Spinal cord (tissue), 10 donors: ENCODE measurements around the gene ADRM1. TPM values are rescaled to one million over a fixed set of nuclear protein-coding genes. Genes with fewer than 3 reads are reported as not detected.
A peak's percentile ranks its signal among the peaks of the same experiment; 100 is the strongest.

ENCODE experiments used
- DNase-seq, 6 donors: peaks; one replicate each; pipeline versions ENCODE4 v3.0.0 to v3.0.0-alpha.2; 2013 to 2015; ENCODE audit warnings: low spot score in 6 of 6, low read depth in 4 of 6
- H3K27ac ChIP-seq: one replicate; pipeline ENCODE4 v1.5.1; 2013; ENCODE audit warnings: low read depth, low read length, control low read depth
- H3K27me3 ChIP-seq: one replicate; pipeline ENCODE4 v1.6.1; 2013; ENCODE audit warnings: low read length; ENCODE audit not compliant: control insufficient read depth, insufficient read depth
- H3K36me3 ChIP-seq: one replicate; pipeline ENCODE4 v1.6.1; 2013; ENCODE audit warnings: low read length; ENCODE audit not compliant: control insufficient read depth, insufficient read depth
- H3K4me1 ChIP-seq: one replicate; pipeline ENCODE4 v1.6.1; 2013; ENCODE audit warnings: low read length; ENCODE audit not compliant: control insufficient read depth, insufficient read depth
- H3K4me3 ChIP-seq: one replicate; pipeline ENCODE4 v1.5.1; 2013; ENCODE audit warnings: low read depth, low read length, control low read depth
- H3K9me3 ChIP-seq: one replicate; pipeline ENCODE4 v1.6.1; 2013; ENCODE audit warnings: low read length; ENCODE audit not compliant: control insufficient read depth, insufficient read depth
- WGBS: methylation state at CpG from one replicate; pipeline ENCODE4 v1.1.5; 2013; ENCODE audit warnings: missing lambda C conversion rate; ENCODE audit not compliant: insufficient coverage; 5-methylcytosine and 5-hydroxymethylcytosine counted together
- polyA plus RNA-seq, 2 donors: library from polyadenylated mRNA; unstranded; fragments of 120-200 nt; gene quantifications; one replicate each; pipeline ENCODE4 v1.2.1, GENCODE V29; 2013; ENCODE audit not compliant: insufficient read length in 2 of 2
- total RNA-seq, 2 donors: library from RNA; depleted of rRNA in 1 of 2; stranded (reverse); fragments of 120-200 nt in 1 of 2; fragments of >200 nt in 1 of 2; gene quantifications; one replicate each; pipeline versions ENCODE4 v1.2.3 to v1.2.4, GENCODE V29; 2013 to 2014
- donor health status: healthy.

ADRM1 gene
- total and polyA plus RNA-seq, 4 donors = 33.7 to 86.1 (median 80.3) TPM

DNA sequence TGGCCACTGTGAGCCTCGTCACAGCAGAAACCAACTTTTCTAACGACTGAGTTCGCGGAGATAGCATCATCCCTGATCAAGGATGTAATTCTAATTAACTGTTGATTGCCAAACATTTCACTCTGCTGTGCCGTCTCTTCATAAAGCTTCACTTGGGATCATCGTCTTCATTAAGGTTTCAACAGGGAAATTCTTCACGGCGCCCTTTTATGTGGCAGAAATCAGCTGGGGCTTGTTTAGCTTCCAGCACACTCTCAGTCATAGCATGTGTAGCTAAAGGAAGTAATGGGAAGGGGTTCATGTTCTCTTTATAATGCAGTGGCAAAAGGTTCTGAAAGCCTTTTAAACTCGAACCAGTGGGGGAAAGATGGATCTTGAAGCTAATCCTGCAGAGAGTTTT lies 8.9 kb upstream of the ADRM1 start:
- no peaks in the 10 kb centered on the region for H3K9me3 ChIP-seq
- no peak overlapping the region for H3K27ac ChIP-seq
- DNase-seq = peak in 2 of 6 donors; percentile 20 to 83
- H3K4me3 ChIP-seq = no peak overlapping the region
- peaks cover 8% of the 10 kb centered on the region for H3K4me1 ChIP-seq
- peaks cover 75% of the 10 kb centered on the region for H3K36me3 ChIP-seq
- H3K27me3 ChIP-seq = no peaks in the 10 kb centered on the region
- 41% methylated on average over 2 of the region's 9 CpGs for WGBS

DNA sequence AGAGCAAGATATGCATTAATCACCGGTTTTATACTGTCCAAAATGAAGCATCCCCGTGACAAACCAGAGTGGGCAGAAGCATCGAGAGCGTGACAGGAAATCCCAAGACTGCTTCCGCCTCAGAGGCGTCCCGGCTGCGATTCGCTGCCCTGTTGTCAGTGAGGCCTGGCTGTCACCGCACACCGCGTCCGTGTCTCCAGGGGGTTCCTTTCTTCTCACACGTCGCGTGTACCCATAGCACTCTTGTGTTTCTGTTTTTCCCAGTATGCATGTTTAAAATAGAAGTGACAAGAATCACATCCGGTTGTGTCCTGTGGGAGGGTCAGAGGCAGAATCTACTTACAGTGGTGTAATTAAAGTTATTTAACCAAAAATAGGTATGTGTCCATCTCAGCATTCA lies 8.3 kb upstream of the ADRM1 start:
- whole genome bisulfite sequencing = 72% methylated on average over 9 of the region's 17 CpGs
- Histone ChIP-seq H3K4me1 (peaks cover 8% of the 10 kb centered on the region), H3K36me3 (peaks cover 75% of the 10 kb centered on the region), H3K27ac (no peak overlapping the region), H3K27me3 (no peaks in the 10 kb centered on the region), H3K9me3 (no peaks in the 10 kb centered on the region), H3K4me3 (no peak overlapping the region)
- DNase-seq = no peak

DNA sequence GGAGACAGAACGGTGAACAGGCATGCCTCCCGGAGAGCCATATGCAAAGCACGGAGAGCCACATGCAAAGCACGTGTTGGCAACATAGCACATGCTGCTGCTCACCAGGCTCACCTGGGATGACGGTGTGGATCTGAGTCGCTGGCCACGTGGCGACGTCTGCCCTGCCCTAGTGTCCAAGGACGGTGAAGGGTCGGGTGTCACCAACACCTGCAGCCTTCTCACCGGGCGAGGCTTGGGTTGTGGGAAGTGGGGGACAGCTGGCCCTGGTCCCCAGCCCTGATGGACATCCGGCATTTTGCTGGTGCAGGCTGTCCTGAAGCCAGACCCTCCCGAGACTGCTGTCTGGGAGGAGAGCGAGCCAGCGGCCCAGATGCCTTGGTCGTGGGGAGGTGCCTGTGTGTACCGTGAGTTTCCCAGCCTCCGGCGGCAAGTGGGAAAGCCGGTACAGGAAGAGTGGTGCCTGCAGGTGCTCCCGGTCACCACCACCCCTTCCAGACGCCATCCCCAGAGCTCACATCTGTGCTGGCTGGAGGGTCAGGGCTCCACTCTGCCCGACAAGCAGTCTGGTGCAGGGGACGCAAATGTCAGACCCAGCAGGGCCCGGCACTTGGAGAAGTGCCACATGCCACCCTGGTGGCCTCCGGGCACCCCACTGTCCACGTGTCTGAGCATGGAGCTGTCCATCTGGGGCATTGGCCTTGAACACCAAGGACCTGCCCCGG lies 5.9 kb upstream of the ADRM1 start:
- Histone ChIP-seq H3K36me3 (peaks cover 71% of the 10 kb centered on the region), H3K4me1 (peaks cover 16% of the 10 kb centered on the region), H3K27me3 (no peaks in the 10 kb centered on the region), H3K9me3 (no peaks in the 10 kb centered on the region), H3K27ac (no peak overlapping the region), H3K4me3 (no peak overlapping the region)
- WGBS = 92% methylated on average over 30 of the region's 30 CpGs
- DNase-seq = no peak

DNA sequence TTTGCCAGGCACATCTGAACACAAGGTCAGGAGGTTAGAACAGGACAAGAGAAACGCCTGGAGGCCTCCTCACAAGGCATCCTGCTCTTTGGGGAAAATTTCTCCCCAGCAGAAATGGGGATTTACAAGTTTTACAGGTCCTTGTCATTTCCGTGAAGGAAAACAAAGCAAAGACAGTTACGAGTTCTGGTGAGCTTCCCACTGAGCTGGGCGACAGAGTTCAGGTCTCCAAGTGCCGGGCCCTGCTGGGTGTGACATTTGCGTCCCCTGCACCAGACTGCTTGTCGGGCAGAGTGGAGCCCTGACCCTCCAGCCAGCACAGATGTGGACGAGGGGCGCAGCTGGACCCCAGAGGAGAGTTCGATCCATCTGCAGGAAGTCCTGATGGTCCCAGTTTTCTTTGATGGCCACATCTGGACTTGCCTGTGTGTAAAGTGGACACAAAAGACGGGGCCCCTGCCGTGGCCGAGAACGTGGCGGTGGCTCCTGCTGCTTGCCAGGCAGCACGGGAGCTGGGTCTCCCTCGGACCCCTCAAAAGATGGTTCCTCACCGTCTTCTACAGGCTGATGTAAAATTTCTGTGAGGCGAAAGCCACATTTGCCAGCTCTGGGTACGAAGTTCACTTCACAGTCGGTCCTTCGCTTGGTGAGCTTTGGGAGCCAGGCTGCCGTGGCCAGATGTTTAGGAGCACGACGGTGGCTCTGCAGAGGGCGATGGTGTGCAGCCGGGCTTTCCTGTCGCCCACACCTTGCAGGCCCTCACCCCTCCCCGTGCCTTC lies 5.2 kb upstream of the ADRM1 start:
- WGBS = 88% methylated on average over 29 of the region's 29 CpGs
- H3K4me1 ChIP-seq = peaks cover 18% of the 10 kb centered on the region
- H3K27ac ChIP-seq = no peak overlapping the region
- no peak for DNase-seq
- peaks cover 66% of the 10 kb centered on the region for H3K36me3 ChIP-seq
- H3K4me3 ChIP-seq = no peak overlapping the region
- H3K27me3 ChIP-seq = no peaks in the 10 kb centered on the region
- no peaks in the 10 kb centered on the region for H3K9me3 ChIP-seq

DNA sequence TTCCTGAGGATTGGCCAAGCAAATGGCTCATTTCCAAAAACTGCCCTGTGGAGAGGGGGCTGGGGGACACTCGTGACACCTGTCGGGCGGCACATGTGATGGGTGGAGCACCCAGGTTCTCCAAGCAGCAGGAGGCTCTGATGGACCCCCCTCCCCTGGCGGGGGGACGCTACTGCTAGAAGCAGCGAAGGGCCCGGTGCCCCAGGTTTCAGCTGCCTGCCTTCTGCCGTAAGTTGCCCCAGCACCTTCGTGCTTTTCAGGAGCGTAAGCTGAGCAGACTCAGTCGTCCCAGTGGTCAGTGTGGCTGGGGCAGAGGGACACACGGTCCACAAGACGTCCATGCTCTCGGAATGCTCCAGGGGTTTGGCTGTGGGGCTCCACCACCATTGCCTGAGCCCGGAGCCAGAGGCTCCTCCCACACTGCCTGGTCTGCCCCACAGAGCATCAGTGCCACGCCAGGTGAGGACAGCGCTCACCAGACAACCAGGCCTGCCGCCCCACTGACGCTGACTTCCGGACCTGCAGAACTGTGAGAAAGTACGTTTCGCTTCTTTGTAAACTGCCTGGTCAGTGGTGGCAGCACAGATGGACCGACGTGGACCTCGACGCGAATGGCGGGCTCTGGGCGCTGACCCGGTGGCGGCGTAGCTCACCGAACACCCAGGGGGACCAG lies 4.1 kb upstream of the ADRM1 start:
- Histone ChIP-seq H3K27me3 (no peaks in the 10 kb centered on the region), H3K4me3 (no peak overlapping the region), H3K9me3 (no peaks in the 10 kb centered on the region), H3K36me3 (peaks cover 62% of the 10 kb centered on the region), H3K4me1 (peaks cover 17% of the 10 kb centered on the region), H3K27ac (no peak overlapping the region)
- WGBS = 91% methylated on average over 28 of the region's 33 CpGs
- no peak for DNase-seq

DNA sequence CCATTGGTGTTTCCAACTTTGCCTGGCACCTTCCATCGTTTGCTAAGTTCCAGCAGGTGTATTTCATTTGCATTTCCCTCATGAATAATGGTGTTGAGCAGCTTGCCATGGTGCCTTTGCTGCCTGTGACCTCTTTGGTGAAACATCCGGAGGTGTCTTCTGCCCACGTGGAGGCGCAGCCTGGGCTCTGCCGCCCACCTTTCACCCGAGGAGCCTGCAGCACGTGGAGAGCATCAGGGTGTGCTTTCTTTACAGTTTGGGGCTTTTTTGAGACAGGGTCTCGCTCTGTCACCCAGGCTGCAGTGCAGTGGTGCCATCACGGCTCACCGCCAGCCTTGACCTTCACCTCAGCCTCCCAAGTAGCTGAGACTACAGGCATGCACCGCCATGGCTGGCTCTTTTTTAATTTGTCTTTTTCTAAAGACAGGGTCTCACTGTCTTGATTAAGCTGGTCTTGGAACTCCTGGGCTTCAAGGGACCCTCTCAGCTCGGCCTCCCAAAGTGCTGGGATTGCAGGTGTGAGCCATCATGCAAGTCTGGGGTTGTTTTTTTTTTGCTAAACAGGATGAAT lies 3.0 kb upstream of the ADRM1 start:
- H3K9me3 ChIP-seq = no peaks in the 10 kb centered on the region
- H3K27ac ChIP-seq = no peak overlapping the region
- no peaks in the 10 kb centered on the region for H3K27me3 ChIP-seq
- no peak overlapping the region for H3K4me3 ChIP-seq
- H3K36me3 ChIP-seq = peaks cover 67% of the 10 kb centered on the region
- WGBS = 84% methylated on average over 12 of the region's 12 CpGs
- H3K4me1 ChIP-seq = peaks cover 24% of the 10 kb centered on the region
- no peak for DNase-seq

DNA sequence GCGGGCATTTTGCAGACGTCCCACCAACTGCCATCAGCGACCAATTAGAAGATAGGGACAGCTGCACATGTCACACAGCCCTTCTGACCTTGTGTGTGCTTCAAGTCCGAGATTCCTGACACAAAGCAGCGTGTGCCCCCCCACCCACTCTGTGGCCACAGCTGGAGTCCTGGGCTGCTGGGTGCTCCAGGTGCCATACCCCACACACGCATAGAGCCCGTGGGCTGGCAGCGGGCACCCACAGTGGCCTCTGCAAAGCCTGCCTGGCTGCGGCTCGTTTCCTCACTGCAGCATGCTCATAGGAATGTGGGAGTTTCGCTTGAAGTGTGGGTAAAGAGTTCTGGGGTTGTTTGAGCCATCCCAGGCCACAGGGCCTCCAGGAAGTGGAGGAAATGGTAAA lies 2.5 kb upstream of the ADRM1 start:
- Histone ChIP-seq H3K27ac (no peak overlapping the region), H3K4me1 (peaks cover 30% of the 10 kb centered on the region), H3K27me3 (no peaks in the 10 kb centered on the region), H3K4me3 (no peak overlapping the region), H3K36me3 (peaks cover 67% of the 10 kb centered on the region), H3K9me3 (no peaks in the 10 kb centered on the region)
- WGBS = 90% methylated on average over 11 of the region's 11 CpGs
- no peak for DNase-seq

DNA sequence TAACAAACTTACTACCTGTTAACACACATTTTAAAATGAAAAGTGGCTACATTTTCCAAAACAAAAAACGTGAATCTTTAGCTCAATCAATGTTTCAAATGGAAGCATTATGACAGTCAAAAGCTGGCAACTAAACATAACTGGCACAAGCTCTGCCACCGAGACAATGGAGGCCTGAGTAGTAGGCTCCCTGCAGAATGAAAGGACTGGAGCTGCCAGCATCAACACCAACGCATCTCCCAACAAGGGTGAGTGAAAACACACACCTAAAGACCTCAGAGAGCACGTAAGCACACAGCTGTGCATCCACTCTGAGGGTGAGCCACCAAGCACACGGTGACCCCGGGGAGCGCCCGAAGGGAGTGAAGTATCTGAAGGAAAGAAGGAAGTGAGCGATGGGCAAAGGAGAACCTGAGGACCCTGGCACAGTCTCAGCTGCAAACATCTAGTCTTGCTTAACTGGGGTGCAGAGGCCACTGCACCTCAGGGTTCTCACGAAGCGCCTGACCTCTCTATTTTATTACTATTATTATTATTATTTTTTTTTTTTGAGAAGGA lies 1.6 kb upstream of the ADRM1 start:
- H3K4me3 ChIP-seq = no peak overlapping the region
- no peak for DNase-seq
- WGBS = 91% methylated on average over 6 of the region's 11 CpGs
- no peaks in the 10 kb centered on the region for H3K27me3 ChIP-seq
- H3K4me1 ChIP-seq = peaks cover 35% of the 10 kb centered on the region
- H3K27ac ChIP-seq = no peak overlapping the region
- H3K36me3 ChIP-seq = peaks cover 70% of the 10 kb centered on the region
- H3K9me3 ChIP-seq = no peaks in the 10 kb centered on the region

DNA sequence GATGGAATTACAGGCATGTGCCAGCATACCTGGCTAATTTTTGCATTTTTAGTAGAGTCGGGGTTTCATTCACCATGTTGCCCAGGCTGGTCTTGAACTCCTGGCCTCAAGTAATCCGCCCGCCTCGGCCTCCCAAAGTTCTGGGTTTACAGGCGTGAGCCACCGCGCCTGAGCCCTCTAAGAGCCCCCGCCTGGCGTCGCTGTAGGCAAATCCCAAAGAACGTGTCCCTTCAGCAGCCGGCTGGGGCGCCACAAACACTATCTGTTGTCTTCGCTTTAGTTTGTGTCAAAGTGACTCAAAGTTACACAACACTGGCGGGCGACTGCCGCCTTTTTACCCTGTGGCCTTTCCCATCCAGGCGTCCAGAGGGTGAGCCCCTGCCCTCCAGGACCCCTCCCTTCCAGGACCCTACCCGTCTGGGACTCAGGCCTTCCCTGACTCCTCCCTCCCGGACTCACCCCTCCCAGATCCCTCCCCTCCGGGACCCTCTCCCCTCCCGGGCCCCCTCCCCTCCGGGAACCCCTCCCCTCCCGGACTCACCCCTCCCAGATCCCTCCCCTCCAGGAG lies 940 bp upstream of the ADRM1 start:
- 4% methylated on average over 21 of the region's 24 CpGs for WGBS
- H3K27me3 ChIP-seq = no peaks in the 10 kb centered on the region
- H3K4me1 ChIP-seq = peaks cover 35% of the 10 kb centered on the region
- H3K9me3 ChIP-seq = no peaks in the 10 kb centered on the region
- peak overlapping the region; percentile 97 for H3K27ac ChIP-seq
- DNase-seq = peak; percentile 47 to 95 (median 74)
- peaks cover 74% of the 10 kb centered on the region for H3K36me3 ChIP-seq
- peak overlapping the region; percentile 65 for H3K4me3 ChIP-seq
